SK-N-SH (cell line): ENCODE data around the gene DUSP16. TPM values are rescaled to one million over a fixed set of nuclear protein-coding genes. Genes with fewer than 3 reads are reported as not detected.

Source experiments
- CTCF ChIA-PET: fragments of 300-600, 350-600 bp; formaldehyde crosslinking; extraction: SDS; loops from one replicate; lab custom pipeline; 2021; lab: Yijun Ruan, JAX
- POLR2A ChIA-PET: fragments of 350-600 bp; sonication (Branson Sonifier 250); formaldehyde crosslinking; extraction: SDS; loops from one replicate; lab custom pipeline; 2020; ENCODE audit warnings: antibody characterized with exemption, inconsistent platforms; lab: Yijun Ruan, JAX
- DNase-seq: peaks from one replicate; pipeline ENCODE4 v3.0.0; 2012
- H2AFZ ChIP-seq: fragments of 200-600 bp; sonication (generic); 2 replicates; pipeline ENCODE4 v1.8.1; 2016; ENCODE audit warnings: antibody characterized with exemption, mild to moderate bottlenecking, low read depth
- H3F3A ChIP-seq: fragments of 200-600 bp; sonication (generic); replicated peaks from 2 replicates; pipeline ENCODE3; 2016; ENCODE audit warnings: antibody characterized with exemption, mild to moderate bottlenecking; ENCODE audit not compliant: insufficient read depth
- H3K27ac ChIP-seq, 2 experiments: fragments of 200-500 bp in 1 of 2; fragments of 200-600 bp in 1 of 2; sonication (Bioruptor generic) in 1 of 2; sonication (generic), shearing (Covaris generic) in 1 of 2; 2 replicates each; pipeline versions ENCODE4 v1.5.1 to v1.6.1; 2014 to 2016; ENCODE audit warnings: low read depth in 2 of 2, inconsistent platforms in 1 of 2, low read length in 1 of 2, mild to moderate bottlenecking in 1 of 2, mixed read lengths in 1 of 2
- H3K27me3 ChIP-seq: fragments of 200-600 bp; sonication (generic), shearing (Covaris generic); 2 replicates; pipeline ENCODE4 v1.6.1; 2016; ENCODE audit warnings: mixed run types; ENCODE audit not compliant: insufficient read depth
- H3K36me3 ChIP-seq, 2 experiments: fragments of 200-500 bp in 1 of 2; fragments of 200-600 bp in 1 of 2; sonication (Bioruptor generic) in 1 of 2; sonication (generic) in 1 of 2; replicated peaks in 1 of 2; 2 replicates each; pipeline versions ENCODE3 to v1.5.1; 2014 to 2016; ENCODE audit warnings: low read length in 1 of 2, mild to moderate bottlenecking in 1 of 2; ENCODE audit not compliant: insufficient read depth in 2 of 2, control insufficient read depth in 1 of 2
- H3K4me1 ChIP-seq, 2 experiments: fragments of 200-500 bp in 1 of 2; fragments of 200-600 bp in 1 of 2; sonication (Bioruptor generic) in 1 of 2; sonication (generic), shearing (Covaris generic) in 1 of 2; 2 replicates each; pipeline versions ENCODE4 v1.5.1 to v1.6.1; 2014 to 2016; ENCODE audit warnings: low read depth in 1 of 2, low read length in 1 of 2, mixed run types in 1 of 2; ENCODE audit not compliant: insufficient read depth in 2 of 2, control insufficient read depth in 1 of 2
- H3K4me2 ChIP-seq: fragments of 200-600 bp; sonication (generic), shearing (Covaris generic); 2 replicates; pipeline ENCODE4 v1.6.1; 2017; ENCODE audit warnings: mixed run types
- H3K4me3 ChIP-seq, 2 experiments: fragments of 200-500 bp in 1 of 2; fragments of 200-600 bp in 1 of 2; sonication (Bioruptor generic) in 1 of 2; sonication (generic), shearing (Covaris generic) in 1 of 2; 2 replicates each; pipeline versions ENCODE4 v1.5.1 to v1.8.1; 2014 to 2016; ENCODE audit warnings: low read depth in 2 of 2, inconsistent platforms in 1 of 2, low read length in 1 of 2, mild to moderate bottlenecking in 1 of 2, mixed read lengths in 1 of 2, moderate library complexity in 1 of 2
- H3K79me2 ChIP-seq: fragments of 200-600 bp; sonication (generic); 2 replicates; pipeline ENCODE4 v1.8.1; 2017; ENCODE audit warnings: mild to moderate bottlenecking; ENCODE audit not compliant: insufficient read depth
- H3K9ac ChIP-seq: fragments of 200-600 bp; sonication (generic); 2 replicates; pipeline ENCODE4 v1.6.1; 2017; ENCODE audit warnings: mixed run types
- H3K9me2 ChIP-seq: fragments of 200-600 bp; sonication (generic); 2 replicates; pipeline ENCODE4 v1.6.1; 2017; ENCODE audit warnings: mixed run types
- H3K9me3 ChIP-seq: fragments of 200-600 bp; sonication (generic); 2 replicates; pipeline ENCODE4 v1.6.1; 2017; ENCODE audit warnings: mixed run types, mild to moderate bottlenecking, moderate library complexity
- H4K20me1 ChIP-seq: fragments of 200-600 bp; sonication (generic); 2 replicates; pipeline ENCODE4 v1.6.1; 2017; ENCODE audit warnings: mild to moderate bottlenecking, mixed run types; ENCODE audit not compliant: insufficient read depth
- CHD2 ChIP-seq: fragments of 150-350 bp; IDR thresholded peaks from 2 replicates; pipeline ENCODE4 v1.6.1; 2018; ENCODE audit warnings: low read length; ENCODE audit not compliant: partially characterized antibody
- CTCF ChIP-seq: fragments of 200-600 bp; sonication (generic); IDR thresholded peaks from 2 replicates; pipeline ENCODE4 v1.6.1; 2017; ENCODE audit warnings: antibody characterized with exemption, mild to moderate bottlenecking, moderate library complexity
- FOSL2 ChIP-seq: IDR thresholded peaks from 2 replicates; pipeline ENCODE4 v1.4.0; 2012; ENCODE audit warnings: low read depth, mild to moderate bottlenecking, moderate library complexity, borderline replicate concordance
- IRF3 ChIP-seq: fragments of 150-350 bp; IDR thresholded peaks from 2 replicates; pipeline ENCODE4 v1.6.1; 2016; ENCODE audit warnings: mild to moderate bottlenecking, low read depth, low read length
- MXI1 ChIP-seq: IDR thresholded peaks from 2 replicates; pipeline ENCODE4 v1.6.1; 2012; ENCODE audit warnings: mild to moderate bottlenecking, low read depth, low read length, improper control_type of control experiment
- NFIC ChIP-seq: IDR thresholded peaks from 2 replicates; pipeline ENCODE4 v1.4.0; 2012; ENCODE audit warnings: borderline replicate concordance
- PBX3 ChIP-seq: IDR thresholded peaks from 2 replicates; pipeline ENCODE4; 2012
- RAD21 ChIP-seq: IDR thresholded peaks from 2 replicates; pipeline ENCODE4 v1.6.1; 2012; ENCODE audit warnings: mild to moderate bottlenecking, low read length
- SIN3A ChIP-seq: IDR thresholded peaks from 2 replicates; pipeline ENCODE4 v1.6.1; 2012; ENCODE audit warnings: low read depth, mild to moderate bottlenecking, low read length, moderate library complexity, borderline replicate concordance
- SMC3 ChIP-seq: IDR thresholded peaks from 2 replicates; pipeline ENCODE4 v1.6.1; 2012; ENCODE audit warnings: low read depth, low read length, improper control_type of control experiment
- TEAD4 ChIP-seq: IDR thresholded peaks from 2 replicates; pipeline ENCODE4 v1.4.0; 2012; ENCODE audit warnings: mild to moderate bottlenecking, borderline replicate concordance; ENCODE audit not compliant: insufficient read depth
- ZBTB33 ChIP-seq: IDR thresholded peaks from 2 replicates; pipeline ENCODE4 v1.4.0; 2012; ENCODE audit warnings: low read depth, borderline replicate concordance
- WGBS: methylation state at CpG from one replicate; pipeline ENCODE4 v1.1.6; 2017; ENCODE audit warnings: low lambda C conversion rate; 5-methylcytosine and 5-hydroxymethylcytosine counted together
- polyA plus RNA-seq, 3 experiments: library from polyadenylated mRNA; depleted of rRNA; stranded (reverse); fragments of >200 nt; gene quantifications; 2 replicates each; pipeline ENCODE4 v1.2.3, GENCODE V29; 2012

The DUSP16 gene
- polyA plus RNA-seq, 1 of the 3 experiments (the other 2 are of a cell fraction): 7.1 TPM

GRCh38 chr12:12546314-12546772 is 16.3 kb downstream of the DUSP16 start (continued):
- TF ChIP-seq RAD21: no peak
- TF ChIP-seq FOSL2: no peak

- WGBS: 93% methylated on average over 2 of the region's 2 CpGs
- no peaks in the 10 kb centered on the region; the same call in 1 of the 2 replicates for H4K20me1 ChIP-seq
- H3K27ac ChIP-seq: no peak overlapping the region
- no peak overlapping the region for H3K4me3 ChIP-seq
- no peak overlapping the region for H2AFZ ChIP-seq
- CTCF ChIA-PET: interaction anchor here (0.7 to 1.2 kb wide), 3 partner anchors 7 to 24 kb away, joined by 3 read pairs; no protein-coding TSS in a partner anchor
- H3K79me2 ChIP-seq: peaks cover 90% of the 10 kb centered on the region
- H3K9me3 ChIP-seq: no peaks in the 10 kb centered on the region
- no peak for TF ChIP-seq CHD2
- no peak for DNase-seq
- H3F3A ChIP-seq: peaks cover 15% of the 10 kb centered on the region
- H3K36me3 ChIP-seq: peaks cover 4 to 19% of the 10 kb centered on the region in 2 experiments
- no peak overlapping the region for H3K4me2 ChIP-seq
- H3K9me2 ChIP-seq: no peaks in the 10 kb centered on the region
- H3K9ac ChIP-seq: no peak overlapping the region
- H3K27me3 ChIP-seq: no peaks in the 10 kb centered on the region
- POLR2A ChIA-PET: no interaction called here
- peaks cover 3 to 5% of the 10 kb centered on the region in 2 experiments; a peak in 3 of 4 replicates for H3K4me1 ChIP-seq
Measured at GRCh38 chr12:12543959-12544358, 18.7 kb downstream of the DUSP16 start.

GRCh38 chr12:12542964-12543363 is 19.7 kb downstream of the DUSP16 start:
- TF ChIP-seq NFIC: no peak
- no peaks in the 10 kb centered on the region for H3K9me3 ChIP-seq
- H3K9ac ChIP-seq: no peak overlapping the region
- H3K79me2 ChIP-seq: peaks cover 91% of the 10 kb centered on the region
- DNase-seq: no peak
- H3K4me1 ChIP-seq: peaks cover under 1 to 5% of the 10 kb centered on the region in 2 experiments; a peak in 3 of 4 replicates
- H4K20me1 ChIP-seq: no peaks in the 10 kb centered on the region; the same call in 1 of the 2 replicates
- 85% methylated on average over 4 of the region's 4 CpGs for WGBS
- no peak overlapping the region for H3K4me3 ChIP-seq
- H3K36me3 ChIP-seq: peaks cover 4 to 20% of the 10 kb centered on the region in 2 experiments
- no peaks in the 10 kb centered on the region for H3K9me2 ChIP-seq
- H3F3A ChIP-seq: peaks cover 15% of the 10 kb centered on the region
- no peak overlapping the region for H3K27ac ChIP-seq
- no peak overlapping the region for H2AFZ ChIP-seq
- ChIA-PET CTCF (interaction anchor here (1.0 kb wide), 1 partner anchor 166 kb away, joined by 3 read pairs; no protein-coding TSS in a partner anchor), POLR2A (no interaction called here)
- H3K4me2 ChIP-seq: no peak overlapping the region
- no peaks in the 10 kb centered on the region for H3K27me3 ChIP-seq

- H2AFZ ChIP-seq: no peak overlapping the region
- H3K4me2 ChIP-seq: no peak overlapping the region
- DNase-seq: no peak
- ChIA-PET CTCF (interaction anchor here (1.0 kb wide), 1 partner anchor 166 kb away, joined by 3 read pairs; no protein-coding TSS in a partner anchor), POLR2A (no interaction called here)
- H3K9me2 ChIP-seq: no peaks in the 10 kb centered on the region
- H3K4me1 ChIP-seq: peaks cover 2 to 5% of the 10 kb centered on the region in 2 experiments; a peak in 3 of 4 replicates
- no peak overlapping the region for H3K4me3 ChIP-seq
- H4K20me1 ChIP-seq: no peaks in the 10 kb centered on the region; the same call in 1 of the 2 replicates
- H3K9ac ChIP-seq: no peak overlapping the region
- H3K36me3 ChIP-seq: peaks cover 4 to 20% of the 10 kb centered on the region in 2 experiments
- no peaks in the 10 kb centered on the region for H3K27me3 ChIP-seq
- WGBS: 100% methylated on average over 5 of the region's 5 CpGs
- H3K79me2 ChIP-seq: peaks cover 91% of the 10 kb centered on the region
- H3F3A ChIP-seq: peaks cover 15% of the 10 kb centered on the region
- TF ChIP-seq SMC3 (no peak), CTCF (no peak), MXI1 (no peak), PBX3 (no peak), ZBTB33 (no peak), IRF3 (no peak), SIN3A (no peak), TEAD4 (no peak)
- H3K27ac ChIP-seq: no peak overlapping the region
- H3K9me3 ChIP-seq: no peaks in the 10 kb centered on the region
Measured at GRCh38 chr12:12542286-12542685, 20.4 kb downstream of the DUSP16 start.
